DOHH2 (cell line): ENCODE measurements around the gene ESAM.

Source experiments
- H3F3A ChIP-seq: fragments of 200-600 bp; sonication (generic), shearing (Covaris generic); 2 replicates; pipeline ENCODE4 v1.6.0; 2016; ENCODE audit warnings: antibody characterized with exemption, mild to moderate bottlenecking; ENCODE audit not compliant: control insufficient read depth, insufficient read depth
- H3K27ac ChIP-seq: fragments of 200-600 bp; sonication (generic); 2 replicates; pipeline ENCODE4 v1.5.1; 2014; ENCODE audit warnings: low read depth, mild to moderate bottlenecking, low read length, moderate library complexity
- H3K27me3 ChIP-seq: fragments of 200-600 bp; sonication (generic); 2 replicates; pipeline ENCODE4 v1.6.1; 2014; ENCODE audit warnings: mild to moderate bottlenecking, low read length, mixed read lengths; ENCODE audit not compliant: control insufficient read depth
- H3K36me3 ChIP-seq: fragments of 200-600 bp; sonication (generic); 2 replicates; pipeline ENCODE4 v1.6.1; 2014; ENCODE audit warnings: mild to moderate bottlenecking, low read length, moderate library complexity, mixed read lengths; ENCODE audit not compliant: control insufficient read depth
- H3K4me1 ChIP-seq: fragments of 200-600 bp; sonication (generic); 2 replicates; pipeline ENCODE4 v1.6.1; 2014; ENCODE audit warnings: mild to moderate bottlenecking, low read length, mixed read lengths; ENCODE audit not compliant: control insufficient read depth
- H3K4me2 ChIP-seq: fragments of 200-600 bp; sonication (generic); 2 replicates; pipeline ENCODE4 v1.6.0; 2014; ENCODE audit warnings: mild to moderate bottlenecking, low read length, moderate library complexity
- H3K4me3 ChIP-seq: fragments of 200-600 bp; sonication (generic); 2 replicates; pipeline ENCODE4 v1.5.1; 2014; ENCODE audit warnings: mild to moderate bottlenecking, low read length, mixed read lengths
- H3K79me2 ChIP-seq: fragments of 200-600 bp; sonication (generic); 2 replicates; pipeline ENCODE4 v1.6.1; 2014; ENCODE audit warnings: mild to moderate bottlenecking, low read length, mixed read lengths; ENCODE audit not compliant: control insufficient read depth
- H3K9me2 ChIP-seq: fragments of 200-600 bp; sonication (generic); replicated peaks from 2 replicates; pipeline ENCODE4 v1.6.1; 2014; ENCODE audit warnings: mild to moderate bottlenecking, low read length, mixed read lengths; ENCODE audit not compliant: control insufficient read depth
- H3K9me3 ChIP-seq: fragments of 200-600 bp; sonication (generic); 2 replicates; pipeline ENCODE4 v1.6.1; 2014; ENCODE audit warnings: antibody characterized with exemption, low read length, mixed read lengths; ENCODE audit not compliant: control insufficient read depth, insufficient read depth
- H4K20me1 ChIP-seq: fragments of 200-600 bp; sonication (generic); 2 replicates; pipeline ENCODE4 v1.6.0; 2014; ENCODE audit warnings: low read depth, mild to moderate bottlenecking, antibody characterized with exemption, low read length, moderate library complexity; ENCODE audit not compliant: control insufficient read depth, insufficient read depth
- EZH2phosphoT487 ChIP-seq: fragments of 200-600 bp; sonication (generic); IDR thresholded peaks from 2 replicates; pipeline ENCODE4 v1.6.1; 2017; ENCODE audit warnings: borderline replicate concordance, mild to moderate bottlenecking, antibody characterized with exemption, low read length, moderate library complexity, mixed read lengths
- TF ChIP-seq, protein P1 (sequence below): fragments of 200-600 bp; sonication (generic); IDR thresholded peaks from one replicate; pipeline ENCODE4 v1.5.1; 2014; ENCODE audit warnings: antibody characterized with exemption, mild to moderate bottlenecking, low read depth, low read length; ENCODE audit not compliant: poor library complexity, severe bottlenecking

Gene ESAM

DNA sequence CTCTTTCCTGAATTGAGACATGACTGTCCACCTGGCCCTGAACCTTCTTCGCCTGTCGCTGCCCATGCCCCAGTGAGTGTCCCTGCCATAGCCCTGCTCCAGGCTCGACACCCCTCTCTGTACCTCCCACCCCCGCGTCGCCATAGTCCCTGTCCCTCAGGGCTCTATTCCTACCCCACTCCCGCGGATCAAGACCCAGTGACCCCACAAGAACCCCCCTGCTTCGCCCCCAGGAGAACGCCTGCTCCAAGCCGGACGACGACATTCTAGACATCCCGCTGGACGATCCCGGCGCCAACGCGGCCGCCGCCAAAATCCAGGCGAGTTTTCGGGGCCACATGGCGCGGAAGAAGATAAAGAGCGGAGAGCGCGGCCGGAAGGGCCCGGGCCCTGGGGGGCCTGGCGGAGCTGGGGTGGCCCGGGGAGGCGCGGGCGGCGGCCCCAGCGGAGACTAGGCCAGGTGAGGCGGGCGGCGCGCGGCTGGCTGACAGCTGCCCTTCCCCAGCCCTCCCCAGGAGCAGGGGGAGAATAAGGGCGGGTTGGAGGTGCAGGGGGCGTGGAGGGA lies 16.7 kb downstream of the ESAM start:
- H3K9me3 ChIP-seq, result no peaks in the 10 kb centered on the region
- peaks cover 18% of the 10 kb centered on the region for H3K79me2 ChIP-seq
- H3F3A ChIP-seq, result peaks cover 7% of the 10 kb centered on the region; the same call in 1 of the 2 replicates
- H3K4me3 ChIP-seq, result peak overlapping the region; percentile 85
- peaks cover 51% of the 10 kb centered on the region for H3K4me1 ChIP-seq
- H3K27ac ChIP-seq, result no peak overlapping the region
- peaks cover 3% of the 10 kb centered on the region; the same call in 1 of the 2 replicates for H3K27me3 ChIP-seq
- H3K4me2 ChIP-seq, result peak overlapping the region; percentile 100
- H3K9me2 ChIP-seq, result no peaks in the 10 kb centered on the region
- H4K20me1 ChIP-seq, result no peaks in the 10 kb centered on the region
- TF ChIP-seq, protein P1, sequence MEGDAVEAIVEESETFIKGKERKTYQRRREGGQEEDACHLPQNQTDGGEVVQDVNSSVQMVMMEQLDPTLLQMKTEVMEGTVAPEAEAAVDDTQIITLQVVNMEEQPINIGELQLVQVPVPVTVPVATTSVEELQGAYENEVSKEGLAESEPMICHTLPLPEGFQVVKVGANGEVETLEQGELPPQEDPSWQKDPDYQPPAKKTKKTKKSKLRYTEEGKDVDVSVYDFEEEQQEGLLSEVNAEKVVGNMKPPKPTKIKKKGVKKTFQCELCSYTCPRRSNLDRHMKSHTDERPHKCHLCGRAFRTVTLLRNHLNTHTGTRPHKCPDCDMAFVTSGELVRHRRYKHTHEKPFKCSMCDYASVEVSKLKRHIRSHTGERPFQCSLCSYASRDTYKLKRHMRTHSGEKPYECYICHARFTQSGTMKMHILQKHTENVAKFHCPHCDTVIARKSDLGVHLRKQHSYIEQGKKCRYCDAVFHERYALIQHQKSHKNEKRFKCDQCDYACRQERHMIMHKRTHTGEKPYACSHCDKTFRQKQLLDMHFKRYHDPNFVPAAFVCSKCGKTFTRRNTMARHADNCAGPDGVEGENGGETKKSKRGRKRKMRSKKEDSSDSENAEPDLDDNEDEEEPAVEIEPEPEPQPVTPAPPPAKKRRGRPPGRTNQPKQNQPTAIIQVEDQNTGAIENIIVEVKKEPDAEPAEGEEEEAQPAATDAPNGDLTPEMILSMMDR, result no peak
- TF ChIP-seq EZH2phosphoT487, result no peak
- no peaks in the 10 kb centered on the region for H3K36me3 ChIP-seq

DNA sequence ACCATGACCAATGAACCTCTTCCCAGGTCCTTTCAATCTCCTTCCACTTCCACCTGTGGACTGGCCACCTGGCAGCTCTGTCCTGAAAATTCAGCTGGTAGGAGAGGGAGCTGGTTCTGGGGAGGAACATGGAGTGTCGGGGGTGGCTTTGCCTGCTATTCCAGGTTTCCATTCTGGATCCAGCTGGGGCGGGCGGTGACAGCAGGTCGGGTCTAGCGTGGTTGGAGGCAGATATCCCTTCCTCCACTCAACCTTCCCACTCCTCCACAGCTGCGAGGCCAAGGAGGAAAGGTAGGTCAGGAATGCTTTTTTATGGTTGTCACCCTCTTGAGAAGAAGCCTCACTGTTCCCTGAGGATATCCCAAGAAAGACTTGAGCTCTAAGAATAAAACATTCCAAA lies 19.0 kb downstream of the ESAM start:
- Histone ChIP-seq H3K27me3 (peaks cover 13% of the 10 kb centered on the region), H3K9me2 (no peaks in the 10 kb centered on the region), H3K9me3 (no peaks in the 10 kb centered on the region), H3K4me3 (no peak overlapping the region), H3K4me2 (peak overlapping the region; percentile 98; the same call in 1 of the 2 replicates), H3K36me3 (no peaks in the 10 kb centered on the region), H3F3A (0 out of 2 replicates have a peak, but pooled peaks cover 3% of the 10 kb centered on the region), H3K79me2 (peaks cover 18% of the 10 kb centered on the region), H3K27ac (no peak overlapping the region), H3K4me1 (peaks cover 49% of the 10 kb centered on the region), H4K20me1 (no peaks in the 10 kb centered on the region)
- no peak for TF ChIP-seq EZH2phosphoT487
- TF ChIP-seq, protein P1, result no peak

DNA sequence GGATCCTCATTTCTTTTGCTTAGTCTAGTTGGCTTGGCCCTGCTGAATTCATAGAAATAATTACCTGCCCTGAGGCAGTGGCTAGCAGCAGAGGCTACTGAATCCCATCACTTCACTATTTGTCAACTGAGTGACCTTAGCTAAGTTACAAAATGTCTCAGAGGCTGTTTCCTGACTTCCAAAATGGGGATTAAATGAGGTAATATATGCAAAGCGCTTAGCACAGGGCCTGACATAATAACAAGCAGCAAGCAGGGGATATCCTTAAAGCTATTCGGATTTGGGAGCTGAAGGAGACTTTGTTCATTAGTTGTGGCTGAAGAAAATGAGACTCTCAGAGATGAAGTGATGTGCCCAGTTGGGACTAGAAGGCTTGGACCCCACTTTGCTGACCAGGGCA lies 19.5 kb downstream of the ESAM start:
- peaks cover 49% of the 10 kb centered on the region for H3K4me1 ChIP-seq
- no peak overlapping the region for H3K27ac ChIP-seq
- H3K79me2 ChIP-seq, result peaks cover 18% of the 10 kb centered on the region
- no peaks in the 10 kb centered on the region for H3K9me3 ChIP-seq
- peak overlapping the region; percentile 94 for H3K4me3 ChIP-seq
- no peaks in the 10 kb centered on the region for H3K36me3 ChIP-seq
- H3K27me3 ChIP-seq, result peaks cover 15% of the 10 kb centered on the region
- TF ChIP-seq, protein P1, result no peak
- no peak for TF ChIP-seq EZH2phosphoT487
- no peaks in the 10 kb centered on the region for H3K9me2 ChIP-seq
- 0 out of 2 replicates have a peak, but pooled peaks cover 3% of the 10 kb centered on the region for H3F3A ChIP-seq
- no peaks in the 10 kb centered on the region for H4K20me1 ChIP-seq
- H3K4me2 ChIP-seq, result peak overlapping the region; percentile 98
